Stimulated activated CD4-positive, alpha-beta T cell treated with anti-CD3 and anti-CD28 coated beads, Interleukin-4, amount 100 ng/mL, for 24 hours (primary cell): Measurements from ENCODE around the gene CFL1.

Experiments used
- DNase-seq: peaks from one replicate; pipeline ENCODE4 v3.0.0-alpha.2; 2020

Gene CFL1

GRCh38 chr11:65857853-65858680 lies at the start of gene CFL1:
TSS of gene CFL1 (minus strand) at chr11:65858180. CDS start at chr11:65858099, 81 bp downstream.
- DNase-seq, result peak; percentile 97

- DNase-seq, result no peak
Observed at GRCh38 chr11:65906602-65907001, 48.6 kb upstream of the CFL1 start.

GRCh38 chr11:65903715-65904114 lies 45.7 kb upstream of the CFL1 start:
- DNase-seq, result no peak

GRCh38 chr11:65903068-65903481 lies 45.1 kb upstream of the CFL1 start:
- DNase-seq, result no peak

GRCh38 chr11:65900899-65901180 lies 42.9 kb upstream of the CFL1 start:
- no peak for DNase-seq

- DNase-seq, result peak; percentile 94
Observed at GRCh38 chr11:65900125-65900898, 42.3 kb upstream of the CFL1 start, which contains the start of gene FOSL1. TSS of gene FOSL1 (minus strand) at chr11:65900388. CDS start at chr11:65900339, 49 bp downstream.

- DNase-seq, result peak; percentile 79
Observed at GRCh38 chr11:65899356-65900124, 41.6 kb upstream of the CFL1 start.

- no peak for DNase-seq
Observed at GRCh38 chr11:65898656-65899355, 40.8 kb upstream of the CFL1 start.

- no peak for DNase-seq
Observed at GRCh38 chr11:65897020-65897471, 39.1 kb upstream of the CFL1 start.

- DNase-seq, result no peak
Observed at GRCh38 chr11:65896034-65896999, 38.3 kb upstream of the CFL1 start.

GRCh38 chr11:65895482-65895981 lies 37.6 kb upstream of the CFL1 start:
- no peak for DNase-seq

- DNase-seq, result peak; percentile 28
Observed at GRCh38 chr11:65894034-65894591, 36.1 kb upstream of the CFL1 start.

GRCh38 chr11:65892661-65893317 lies 34.8 kb upstream of the CFL1 start:
- no peak for DNase-seq

GRCh38 chr11:65892137-65892540 lies 34.2 kb upstream of the CFL1 start:
- DNase-seq, result peak; percentile 44

- peak; percentile 39 for DNase-seq
Observed at GRCh38 chr11:65891219-65892136, 33.5 kb upstream of the CFL1 start.

GRCh38 chr11:65890324-65891218 lies 32.6 kb upstream of the CFL1 start, which contains the start of gene CCDC85B:
TSS of gene CCDC85B (plus strand) at chr11:65890673. CDS start at chr11:65890784, 111 bp downstream.
- peak; percentile 98 for DNase-seq

GRCh38 chr11:65888163-65888814 lies 30.3 kb upstream of the CFL1 start, which contains the start of gene FIBP:
TSS of gene FIBP (minus strand) at chr11:65888471. CDS start at chr11:65888418, 53 bp downstream.
- DNase-seq, result peak; percentile 96
